HG03045 (cell line): Measurements from ENCODE around the gene FAM118A.
"Not testable (repeated sequence)": the region's sequence is repeated elsewhere in the genome, so short reads cannot be mapped to it uniquely, and the experiment has no call there.

ENCODE experiments used
- ATAC-seq: cut with Tn5 transposase; IDR thresholded peaks from one replicate; pipeline ENCODE4 v1.9.1; 2021; ENCODE audit warnings: mild to moderate bottlenecking, moderate library complexity; ENCODE audit not compliant: unreplicated experiment

The FAM118A gene

GRCh38 chr22:45328822-45329529 lies 19.2 kb downstream of the FAM118A start:
- no peak for ATAC-seq

GRCh38 chr22:45329530-45329936 lies 19.8 kb downstream of the FAM118A start:
- ATAC-seq = no peak

- ATAC-seq = no peak
Measured at GRCh38 chr22:45330548-45330947, 20.8 kb downstream of the FAM118A start.

- no peak for ATAC-seq
Measured at GRCh38 chr22:45331486-45331885, 21.8 kb downstream of the FAM118A start.

DNA sequence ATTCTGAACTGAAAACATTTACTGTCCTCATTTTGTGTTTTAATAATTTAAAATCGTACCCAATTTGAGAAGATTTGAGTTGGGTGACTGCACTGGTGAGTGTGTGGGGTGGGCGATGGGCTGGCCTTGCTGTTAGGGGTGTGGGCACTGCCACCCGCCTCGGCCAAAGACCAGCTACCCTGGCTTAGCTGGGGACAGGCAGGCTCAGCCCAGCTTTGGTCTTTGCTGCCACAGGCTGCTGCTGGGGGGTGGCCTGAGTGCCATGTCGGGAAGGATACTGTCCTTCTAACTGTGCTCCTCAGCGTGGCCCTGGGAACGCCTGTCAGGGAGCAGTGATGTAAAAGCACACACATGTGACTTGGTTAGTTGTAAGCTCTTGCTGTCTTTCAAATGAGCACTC lies 22.3 kb downstream of the FAM118A start:
- ATAC-seq = no peak

GRCh38 chr22:45334068-45334467 lies 24.3 kb downstream of the FAM118A start:
- no peak for ATAC-seq

DNA sequence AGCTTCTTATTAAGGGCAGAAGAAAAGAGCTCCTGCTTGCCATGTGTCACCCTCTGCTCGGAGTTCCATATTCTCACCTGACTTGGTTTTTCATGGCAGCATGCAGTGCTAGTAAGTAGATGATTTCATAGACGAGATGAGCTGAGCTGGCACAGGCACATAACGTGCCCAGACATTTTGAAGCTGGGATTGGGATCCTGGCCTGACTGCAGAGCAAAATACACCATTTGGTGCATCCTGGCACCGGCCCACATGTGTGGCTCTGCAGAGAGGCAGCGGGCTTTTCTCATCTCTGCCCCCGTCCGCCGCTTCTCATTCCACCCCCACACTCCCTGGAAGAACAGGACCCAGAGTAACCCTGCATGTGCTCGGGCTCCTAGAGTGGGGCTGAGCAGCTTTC lies 24.8 kb downstream of the FAM118A start:
- no peak for ATAC-seq

- no peak for ATAC-seq
Measured at GRCh38 chr22:45335021-45335818, 25.5 kb downstream of the FAM118A start.

- ATAC-seq = no peak
Measured at GRCh38 chr22:45335854-45336522, 26.3 kb downstream of the FAM118A start.

DNA sequence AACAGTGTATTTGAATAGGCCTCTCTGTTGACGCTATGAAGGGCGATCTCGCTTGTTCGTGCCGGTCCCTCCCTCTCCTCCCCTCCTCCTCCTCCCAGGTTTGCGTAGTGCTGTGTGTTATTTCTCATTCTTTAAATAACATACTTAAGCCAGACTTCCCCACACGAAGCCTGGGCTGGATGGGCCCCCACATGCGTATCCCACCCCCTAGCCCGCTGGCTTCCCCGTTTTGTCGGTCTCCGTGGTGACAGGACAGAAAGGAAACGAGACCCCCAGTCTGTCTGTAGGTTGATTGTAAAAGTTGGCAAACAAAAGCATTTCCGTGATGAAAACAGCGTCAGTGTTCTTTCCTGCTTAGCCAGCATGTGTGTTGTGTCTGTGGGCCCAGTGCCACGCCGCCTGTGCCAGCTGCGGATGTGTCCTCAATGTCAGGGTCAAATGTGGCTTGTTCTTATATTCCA lies 27.3 kb downstream of the FAM118A start:
- no peak for ATAC-seq

DNA sequence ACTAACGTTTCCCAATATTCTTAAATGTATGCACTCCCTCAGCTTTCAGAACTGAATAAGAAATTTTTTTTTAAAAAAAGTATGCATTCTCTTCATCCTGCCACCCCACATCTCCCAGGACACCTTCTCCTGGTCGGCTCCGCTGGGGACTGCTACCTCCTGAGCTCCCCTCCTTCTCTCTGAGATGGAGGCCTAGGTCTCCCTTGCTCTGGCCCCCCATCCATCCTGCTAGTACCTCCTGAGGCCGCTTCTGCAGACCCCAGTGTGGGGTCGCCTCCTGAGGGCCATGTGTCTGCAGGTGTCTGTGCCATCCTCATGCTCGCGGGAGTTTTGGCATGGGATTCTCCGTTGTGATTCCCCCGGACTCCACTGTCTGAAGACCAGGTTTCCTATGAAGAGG lies 27.8 kb downstream of the FAM118A start:
- ATAC-seq = no peak

- ATAC-seq = no peak
Measured at GRCh38 chr22:45338795-45339194, 29.1 kb downstream of the FAM118A start.

- ATAC-seq = no peak
Measured at GRCh38 chr22:45340323-45340722, 30.6 kb downstream of the FAM118A start.

- no peak for ATAC-seq
Measured at GRCh38 chr22:45341498-45341897, 31.8 kb downstream of the FAM118A start.

DNA sequence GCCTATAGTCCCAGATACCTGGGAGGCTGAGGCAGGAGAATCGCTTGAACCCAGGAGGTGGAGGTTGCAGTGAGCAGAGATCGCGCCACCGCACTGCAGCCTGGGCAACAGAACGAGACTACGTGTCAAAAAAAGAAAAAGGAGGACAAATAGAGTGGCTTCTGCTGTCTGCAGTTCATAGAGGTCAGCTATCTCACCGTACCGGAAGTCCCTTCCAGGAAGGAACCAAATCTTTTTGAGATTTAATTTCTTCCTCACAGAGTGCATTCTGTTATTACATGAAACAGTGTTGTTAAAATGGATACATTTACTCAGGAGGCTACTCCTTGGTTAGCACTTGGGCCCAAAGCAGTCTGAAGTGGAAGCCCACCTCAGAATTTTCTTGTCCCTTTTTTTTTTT lies 33.4 kb downstream of the FAM118A start:
- no peak for ATAC-seq

GRCh38 chr22:45344334-45344733 lies 34.6 kb downstream of the FAM118A start:
- no peak for ATAC-seq

DNA sequence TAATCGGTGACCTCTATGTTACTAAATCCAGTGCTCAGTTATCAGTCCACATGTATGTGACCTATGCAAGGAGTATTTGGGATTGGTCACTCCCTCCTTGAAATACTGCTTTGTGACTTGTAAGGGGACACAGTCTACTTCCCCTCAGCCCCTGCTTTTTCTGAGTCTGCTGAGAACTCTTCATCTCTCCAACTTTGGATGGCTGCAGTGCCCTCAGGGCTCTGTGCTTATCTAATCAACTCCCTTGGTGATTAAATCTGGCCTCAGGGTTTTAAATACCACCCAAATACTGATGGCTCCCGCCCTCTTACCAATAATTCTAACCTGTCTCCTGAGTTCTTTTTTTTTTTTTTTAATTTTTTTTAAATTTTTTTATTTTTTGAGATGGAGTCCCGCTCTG lies 40.2 kb downstream of the FAM118A start:
- ATAC-seq = no peak

GRCh38 chr22:45351956-45352355 lies 42.2 kb downstream of the FAM118A start:
- no peak for ATAC-seq

- not testable (repeated sequence) for ATAC-seq
Measured at GRCh38 chr22:45352757-45353156, 43.0 kb downstream of the FAM118A start.

DNA sequence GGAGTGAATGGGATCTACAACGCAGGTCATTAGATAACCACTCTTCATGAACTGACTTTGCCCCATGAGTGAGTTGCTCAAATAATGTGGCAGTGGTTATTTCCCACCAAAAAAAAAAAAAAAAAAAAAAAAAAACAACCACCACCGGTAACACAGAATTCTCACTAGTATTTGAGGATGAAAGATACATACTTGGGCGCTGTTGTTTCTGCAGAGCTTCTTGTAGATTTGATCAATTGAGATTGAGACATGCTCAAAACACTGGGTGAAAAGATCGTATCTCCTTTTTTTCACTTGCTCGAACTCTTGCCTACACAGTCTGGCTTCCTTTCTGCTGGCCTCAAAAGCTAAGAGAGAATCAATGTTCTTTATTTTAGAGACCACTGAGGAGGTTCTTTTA lies 44.1 kb downstream of the FAM118A start:
- no peak for ATAC-seq

DNA sequence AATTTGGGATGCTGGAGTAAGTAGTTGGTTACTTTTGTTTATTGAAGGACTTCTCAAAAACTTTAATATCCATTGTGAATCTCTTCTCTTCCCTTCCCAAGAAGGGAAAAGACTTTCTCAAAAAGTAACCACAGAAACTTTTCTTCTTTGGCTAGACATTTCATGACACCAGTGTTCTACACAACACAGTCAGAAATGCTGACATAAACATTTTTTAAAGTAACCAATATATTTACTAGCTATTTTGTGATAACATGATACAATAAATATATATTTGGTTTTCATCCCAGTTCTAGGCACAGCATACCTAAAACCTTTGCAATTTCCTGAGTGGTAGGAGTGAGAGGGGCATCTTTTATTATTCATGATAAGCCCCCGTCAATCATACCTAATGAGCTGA lies 47.8 kb downstream of the FAM118A start:
- no peak for ATAC-seq

DNA sequence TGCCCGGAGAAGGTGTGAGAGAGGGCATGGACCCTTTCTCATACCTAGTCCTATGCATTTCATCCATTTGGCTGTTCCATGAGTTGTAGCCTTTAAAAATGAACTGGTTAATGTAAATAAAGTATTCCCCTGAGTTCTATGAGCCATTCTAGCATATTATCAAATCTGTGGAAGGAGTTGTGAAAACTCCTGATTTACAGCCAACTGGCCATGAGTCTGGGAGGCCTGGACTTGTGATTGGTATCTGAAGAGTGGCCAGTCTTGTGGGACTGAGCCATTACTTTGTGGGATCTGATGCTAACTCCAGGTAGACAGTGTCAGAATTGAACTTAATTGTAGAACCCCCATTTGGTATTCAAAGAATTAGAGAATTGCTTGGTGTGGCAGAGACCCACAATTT lies 48.4 kb downstream of the FAM118A start:
- ATAC-seq = no peak
